ENCODE data around the gene NINL. TPM values are rescaled to one million over a fixed set of nuclear protein-coding genes. Genes with fewer than 3 reads are reported as not detected.
"Not testable (repeated sequence)": the region's sequence is repeated elsewhere in the genome, so short reads cannot be mapped to it uniquely, and the experiment has no call there.

Gene NINL
- polyA plus RNA-seq, 1 of the 3 experiments (the other 2 are of a cell fraction), result 22.5 TPM

GRCh38 chr20:25587536-25587935, 2.2 kb upstream of the NINL start (continued):
- TF ChIP-seq REST (IDR thresholded peaks at IDR 0.05; ENCODE audit: low read depth, low read length) (no peak), JUND (IDR thresholded peaks at IDR 0.05) (no peak)

- peaks cover 28% of the 10 kb centered on the region for H3K79me2 ChIP-seq (ENCODE audit: insufficient read depth)
- no peak overlapping the region for H2AFZ ChIP-seq (ENCODE audit: low read depth)
- no peak overlapping the region for H3K4me2 ChIP-seq
- WGBS (ENCODE audit: low lambda C conversion rate), result 86% methylated on average over 11 of the region's 11 CpGs
- no peaks in the 10 kb centered on the region for H3K36me3 ChIP-seq (replicated peaks in 1 of 2; ENCODE audit: control insufficient read depth in 1 of 2, insufficient read depth in 2 of 2, low read length in 1 of 2)
- no peak for TF ChIP-seq EZH2phosphoT487 (IDR thresholded peaks at IDR 0.05; ENCODE audit: borderline replicate concordance, low read depth)
- no peak for TF ChIP-seq SMC3 (IDR thresholded peaks at IDR 0.05; ENCODE audit: low read depth, low read length)
- no peak for TF ChIP-seq MAX (IDR thresholded peaks at IDR 0.05; ENCODE audit: low read depth)
- TF ChIP-seq SIN3A (IDR thresholded peaks at IDR 0.05; ENCODE audit: borderline replicate concordance, low read depth, low read length), result no peak
- TF ChIP-seq RXRA (IDR thresholded peaks at IDR 0.05; ENCODE audit: borderline replicate concordance, low read depth), result no peak
- no peak for TF ChIP-seq FOSL2 (IDR thresholded peaks at IDR 0.05; ENCODE audit: borderline replicate concordance, low read depth)
- no peak for TF ChIP-seq YY1 (IDR thresholded peaks at IDR 0.05; ENCODE audit: low read depth)
- no peak for TF ChIP-seq GABPA (IDR thresholded peaks at IDR 0.05; ENCODE audit: low read depth)
- TF ChIP-seq USF1 (IDR thresholded peaks at IDR 0.05; ENCODE audit: borderline replicate concordance, low read depth), result no peak
- TF ChIP-seq NRF1 (IDR thresholded peaks at IDR 0.05; ENCODE audit: low read depth, low read length), result no peak
- no peak for TF ChIP-seq CHD2 (IDR thresholded peaks at IDR 0.05; ENCODE audit: low read length, partially characterized antibody)
- TF ChIP-seq JUND (IDR thresholded peaks at IDR 0.05), result no peak
- TF ChIP-seq PBX3 (IDR thresholded peaks at IDR 0.05), result no peak
- no peak for TF ChIP-seq POLR2AphosphoS5 (IDR thresholded peaks at IDR 0.05; ENCODE audit: low read depth, low read length)
- TF ChIP-seq RFX5 (IDR thresholded peaks at IDR 0.05; ENCODE audit: low read length), result no peak
- no peak for TF ChIP-seq NFIC (IDR thresholded peaks at IDR 0.05; ENCODE audit: borderline replicate concordance)
- TF ChIP-seq RCOR1 (IDR thresholded peaks at IDR 0.05; ENCODE audit: low read length), result no peak
- no peak for TF ChIP-seq ELF1 (IDR thresholded peaks at IDR 0.05)
- no peak for TF ChIP-seq FOXJ3 (CRISPR knock-in tag; IDR thresholded peaks at IDR 0.05)
- ChIA-PET POLR2A (no interaction called here), CTCF (no interaction called here)
- no peaks in the 10 kb centered on the region for H3K9me3 ChIP-seq
- H3K27me3 ChIP-seq (ENCODE audit: insufficient read depth), result no peaks in the 10 kb centered on the region
- no peaks in the 10 kb centered on the region for H3F3A ChIP-seq (replicated peaks; ENCODE audit: insufficient read depth)
- H3K4me3 ChIP-seq (ENCODE audit: low read depth in 2 of 2, low read length in 1 of 2), result no peak overlapping the region
- H3K9ac ChIP-seq, result no peak overlapping the region
- no peak overlapping the region for H3K27ac ChIP-seq (ENCODE audit: low read depth in 2 of 2, low read length in 1 of 2)
- H3K9me2 ChIP-seq, result no peaks in the 10 kb centered on the region
- H3K4me1 ChIP-seq (ENCODE audit: control insufficient read depth in 1 of 2, insufficient read depth in 2 of 2, low read depth in 1 of 2, low read length in 1 of 2), result no peaks in the 10 kb centered on the region; a peak in 1 of 4 replicates
- H4K20me1 ChIP-seq (ENCODE audit: insufficient read depth), result no peaks in the 10 kb centered on the region; the same call in 1 of the 2 replicates
- no peak for DNase-seq
Measured at GRCh38 chr20:25586877-25587276, 1.5 kb upstream of the NINL start.

GRCh38 chr20:25583607-25584006, 1.7 kb downstream of the NINL start:
- peak overlapping the region in 1 of 2 experiments; percentile 65; a peak in 1 of 4 replicates for H3K4me3 ChIP-seq (ENCODE audit: low read depth in 2 of 2, low read length in 1 of 2)
- not testable (repeated sequence) for H4K20me1 ChIP-seq (ENCODE audit: insufficient read depth); H3K4me1 ChIP-seq (ENCODE audit: control insufficient read depth in 1 of 2, insufficient read depth in 2 of 2, low read depth in 1 of 2, low read length in 1 of 2); H3F3A ChIP-seq (replicated peaks; ENCODE audit: insufficient read depth); H3K9ac ChIP-seq; DNase-seq; H3K36me3 ChIP-seq (replicated peaks in 1 of 2; ENCODE audit: control insufficient read depth in 1 of 2, insufficient read depth in 2 of 2, low read length in 1 of 2); H2AFZ ChIP-seq (ENCODE audit: low read depth); H3K9me2 ChIP-seq; H3K9me3 ChIP-seq; H3K27me3 ChIP-seq (ENCODE audit: insufficient read depth); H3K27ac ChIP-seq (ENCODE audit: low read depth in 2 of 2, low read length in 1 of 2)
- CTCF ChIA-PET, result interaction anchor here (1.4 kb wide), 1 partner anchor 8 kb away, joined by 6 read pairs; no protein-coding TSS in a partner anchor
- peaks cover 59% of the 10 kb centered on the region for H3K79me2 ChIP-seq (ENCODE audit: insufficient read depth)
- WGBS (ENCODE audit: low lambda C conversion rate), result 87% methylated on average over 7 of the region's 7 CpGs
- POLR2A ChIA-PET, result interaction anchor here (0.9 kb wide), 1 partner anchor 9 kb away, joined by 3 read pairs; no protein-coding TSS in a partner anchor
- H3K4me2 ChIP-seq, result peak overlapping the region; percentile 78

Measured in SK-N-SH (cell line).